ENCODE data around the gene SH2D3C.

DNA sequence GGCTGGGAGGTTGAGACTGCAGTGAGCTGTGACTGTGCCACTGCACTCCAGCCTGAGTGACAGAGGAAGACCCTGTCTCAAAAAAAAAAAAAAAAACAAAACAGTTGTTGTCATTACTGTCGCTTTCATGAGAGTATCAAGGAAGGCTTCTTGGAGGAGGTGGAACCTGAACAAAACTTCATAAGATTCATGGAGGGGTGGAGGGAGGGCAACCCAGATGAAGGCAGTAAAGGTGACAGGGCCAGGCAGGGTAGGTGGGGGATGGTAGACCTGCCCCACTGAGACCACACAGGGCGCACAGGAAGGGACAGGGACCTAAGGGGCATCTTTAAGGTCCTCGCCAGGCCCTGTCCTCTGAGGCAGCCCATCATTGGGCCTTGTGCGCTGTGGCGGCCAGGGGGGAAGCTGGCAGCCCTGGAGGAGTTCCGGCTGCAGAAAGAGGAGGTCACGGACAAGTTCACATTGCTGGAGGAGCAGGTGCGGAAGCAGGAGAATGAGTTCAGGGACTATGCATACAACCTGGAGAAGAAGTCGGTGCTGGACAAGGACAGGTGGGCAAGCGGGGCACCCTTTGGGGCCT lies 68.2 kb downstream of the SH2D3C start:
- TF ChIP-seq, protein P1, sequence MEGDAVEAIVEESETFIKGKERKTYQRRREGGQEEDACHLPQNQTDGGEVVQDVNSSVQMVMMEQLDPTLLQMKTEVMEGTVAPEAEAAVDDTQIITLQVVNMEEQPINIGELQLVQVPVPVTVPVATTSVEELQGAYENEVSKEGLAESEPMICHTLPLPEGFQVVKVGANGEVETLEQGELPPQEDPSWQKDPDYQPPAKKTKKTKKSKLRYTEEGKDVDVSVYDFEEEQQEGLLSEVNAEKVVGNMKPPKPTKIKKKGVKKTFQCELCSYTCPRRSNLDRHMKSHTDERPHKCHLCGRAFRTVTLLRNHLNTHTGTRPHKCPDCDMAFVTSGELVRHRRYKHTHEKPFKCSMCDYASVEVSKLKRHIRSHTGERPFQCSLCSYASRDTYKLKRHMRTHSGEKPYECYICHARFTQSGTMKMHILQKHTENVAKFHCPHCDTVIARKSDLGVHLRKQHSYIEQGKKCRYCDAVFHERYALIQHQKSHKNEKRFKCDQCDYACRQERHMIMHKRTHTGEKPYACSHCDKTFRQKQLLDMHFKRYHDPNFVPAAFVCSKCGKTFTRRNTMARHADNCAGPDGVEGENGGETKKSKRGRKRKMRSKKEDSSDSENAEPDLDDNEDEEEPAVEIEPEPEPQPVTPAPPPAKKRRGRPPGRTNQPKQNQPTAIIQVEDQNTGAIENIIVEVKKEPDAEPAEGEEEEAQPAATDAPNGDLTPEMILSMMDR (IDR thresholded peaks at IDR 0.05), result no peak
- no peak for TF ChIP-seq KDM5A (IDR thresholded peaks at IDR 0.05)
- no peak for TF ChIP-seq MYC (IDR thresholded peaks at IDR 0.05; ENCODE audit: borderline replicate concordance, low read length)
- TF ChIP-seq JUN (IDR thresholded peaks at IDR 0.05), result no peak
- TF ChIP-seq HDAC2 (IDR thresholded peaks at IDR 0.05), result no peak
- no peak for TF ChIP-seq POLR2A (IDR thresholded peaks at IDR 0.05; ENCODE audit: low read length)

All from A549 (cell line).